DMS 273 treated with DMSO at 0.1 percent for 48 hours (cell line): Measurements from ENCODE around the gene BPIFA2.
"Not testable (repeated sequence)": the region's sequence is repeated elsewhere in the genome, so short reads cannot be mapped to it uniquely, and the experiment has no call there.

ENCODE experiments used
- DNase-seq: peaks from one replicate; lab custom pipeline; 2025; lab: John Stamatoyannopoulos, UW

The BPIFA2 gene

GRCh38 chr20:33167859-33168258 is at the start of gene BPIFA2:
BPIFA2 (plus strand) TSS chr20:33168159; CDS start chr20:33169146, 987 bp downstream.
- no peak for DNase-seq

GRCh38 chr20:33119725-33120720 is 47.9 kb upstream of the BPIFA2 start:
- DNase-seq, result no peak

DNA sequence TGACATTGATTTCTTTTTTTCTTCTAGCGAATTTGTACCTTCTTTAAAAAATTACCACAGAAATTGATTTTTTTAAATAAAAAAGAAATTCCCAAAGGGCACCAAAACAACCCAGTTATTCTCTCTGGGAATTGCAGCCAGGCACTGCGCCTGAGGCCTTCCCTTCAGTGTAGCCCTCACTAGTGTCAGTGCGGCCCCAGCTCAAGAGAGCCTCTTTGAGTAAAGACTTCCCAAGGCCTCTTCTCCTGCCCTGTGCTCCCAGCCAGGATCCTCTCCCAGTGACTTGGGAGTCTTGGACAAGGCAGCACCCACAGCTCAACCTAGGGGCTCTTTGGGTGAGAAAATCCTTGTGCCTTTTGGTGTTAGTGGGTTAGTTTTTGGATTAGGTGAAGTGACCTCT is 47.0 kb upstream of the BPIFA2 start:
- no peak for DNase-seq

GRCh38 chr20:33122297-33122696 is 45.7 kb upstream of the BPIFA2 start:
- not testable (repeated sequence) for DNase-seq

GRCh38 chr20:33124261-33124660 is 43.7 kb upstream of the BPIFA2 start:
- DNase-seq, result no peak

- DNase-seq, result no peak
Measured at GRCh38 chr20:33124994-33125393, 43.0 kb upstream of the BPIFA2 start.

- no peak for DNase-seq
Measured at GRCh38 chr20:33125983-33126382, 42.0 kb upstream of the BPIFA2 start.

GRCh38 chr20:33127422-33128097 is 40.4 kb upstream of the BPIFA2 start:
- DNase-seq, result no peak

- no peak for DNase-seq
Measured at GRCh38 chr20:33130568-33131061, 37.3 kb upstream of the BPIFA2 start.

GRCh38 chr20:33131949-33132473 is 35.9 kb upstream of the BPIFA2 start:
- DNase-seq, result no peak

DNA sequence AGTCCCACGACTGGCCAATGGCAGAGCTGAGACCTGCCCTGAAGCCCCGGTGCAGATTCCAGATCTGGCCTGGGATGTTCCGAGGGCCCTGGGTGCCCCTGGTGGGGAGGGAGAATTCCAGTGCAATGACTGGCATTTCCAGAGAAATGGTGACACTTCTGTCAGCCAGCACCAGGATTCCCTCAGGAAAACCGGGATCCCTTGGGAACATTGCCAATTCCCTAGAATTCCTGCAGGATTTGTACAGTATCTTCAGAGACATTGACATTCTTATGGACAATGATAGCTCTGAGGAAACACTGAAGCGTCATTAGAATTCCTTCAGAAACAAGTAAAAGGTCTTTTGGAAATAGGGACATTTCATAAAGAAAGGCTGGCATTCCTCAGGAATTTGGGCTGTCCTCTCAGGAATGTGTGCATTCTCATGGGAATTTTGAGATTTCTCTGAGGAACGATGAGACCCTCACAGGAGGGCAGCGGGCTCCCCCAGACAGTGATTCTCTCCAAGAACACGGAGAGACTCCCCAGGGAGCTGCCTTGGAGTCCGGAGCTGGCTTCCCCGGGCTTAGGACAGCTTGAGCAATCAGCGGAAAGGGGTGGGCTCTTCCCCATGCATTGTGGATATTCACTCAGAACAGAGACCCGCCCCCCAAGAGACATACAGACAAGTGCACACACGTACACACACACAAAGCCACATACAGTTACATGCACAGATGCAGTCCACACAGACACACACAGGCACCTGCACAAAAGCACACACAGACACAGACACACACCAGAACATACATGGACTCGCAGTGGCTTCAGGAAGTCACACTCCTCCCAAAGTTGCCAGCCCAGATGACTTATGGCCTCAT is 35.2 kb upstream of the BPIFA2 start:
- DNase-seq, result no peak

- no peak for DNase-seq
Measured at GRCh38 chr20:33133373-33133941, 34.5 kb upstream of the BPIFA2 start.

DNA sequence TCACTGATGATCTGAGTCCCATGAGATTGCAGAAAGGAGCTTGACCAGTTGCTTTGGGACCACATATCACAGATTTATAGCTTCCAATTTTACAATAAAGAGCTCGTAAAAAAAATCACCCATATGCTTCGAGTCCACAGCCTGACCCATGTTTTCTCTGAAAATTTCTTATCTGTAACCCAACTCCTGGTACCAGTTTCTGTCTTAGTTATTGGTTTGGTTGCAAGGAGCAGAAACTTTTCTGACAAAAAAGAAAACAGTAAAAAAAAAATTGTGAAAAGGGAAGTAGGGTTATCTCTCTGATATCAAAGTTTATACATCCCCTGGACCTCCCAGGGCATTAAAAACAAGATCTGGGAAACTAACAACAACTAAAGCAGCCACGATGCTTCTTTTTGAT is 30.8 kb upstream of the BPIFA2 start:
- DNase-seq, result no peak

- no peak for DNase-seq
Measured at GRCh38 chr20:33139467-33139866, 28.5 kb upstream of the BPIFA2 start.

GRCh38 chr20:33145521-33145920 is 22.4 kb upstream of the BPIFA2 start:
- no peak for DNase-seq

DNA sequence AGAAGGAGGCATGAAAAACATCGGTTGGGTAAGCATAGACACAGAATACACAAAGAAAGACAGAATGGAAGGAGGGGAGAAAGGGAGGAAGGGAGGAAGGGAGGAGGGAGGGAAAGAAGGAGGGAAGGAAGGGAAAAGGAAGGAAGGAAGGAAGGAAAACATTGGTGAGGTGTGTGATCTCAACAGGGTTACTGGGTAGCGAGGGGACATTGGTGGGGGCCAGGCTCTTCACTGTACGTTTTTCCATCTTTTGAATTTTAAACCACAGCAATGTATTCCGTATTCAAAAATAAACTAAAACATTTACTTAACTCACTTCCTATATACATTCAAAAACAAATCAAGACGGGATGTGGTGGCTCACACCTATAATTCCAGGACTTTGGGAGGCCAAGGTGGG is 20.7 kb upstream of the BPIFA2 start:
- DNase-seq, result no peak

DNA sequence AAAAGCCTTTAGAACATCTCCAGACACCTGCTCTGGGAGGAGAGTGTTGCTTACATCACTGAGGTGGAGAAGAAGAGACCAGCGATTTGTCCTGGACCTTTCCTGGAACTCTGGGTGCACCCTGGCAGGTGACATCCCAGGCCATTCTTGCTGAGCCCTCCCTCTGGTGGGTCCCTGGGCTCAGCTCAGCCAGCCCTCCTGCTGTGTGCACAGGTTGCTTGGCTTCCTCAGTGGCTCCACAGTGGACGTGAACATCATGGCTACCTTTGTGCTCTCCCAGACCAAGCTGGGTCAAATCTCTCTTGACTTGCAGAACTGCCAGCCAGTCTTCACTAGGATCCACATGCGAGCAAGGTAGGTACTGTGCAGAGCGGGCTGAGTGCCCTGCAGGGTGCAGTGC is 19.9 kb upstream of the BPIFA2 start:
- no peak for DNase-seq

- DNase-seq, result no peak
Measured at GRCh38 chr20:33154252-33154651, 13.7 kb upstream of the BPIFA2 start.

- no peak for DNase-seq
Measured at GRCh38 chr20:33158637-33159385, 9.1 kb upstream of the BPIFA2 start.

DNA sequence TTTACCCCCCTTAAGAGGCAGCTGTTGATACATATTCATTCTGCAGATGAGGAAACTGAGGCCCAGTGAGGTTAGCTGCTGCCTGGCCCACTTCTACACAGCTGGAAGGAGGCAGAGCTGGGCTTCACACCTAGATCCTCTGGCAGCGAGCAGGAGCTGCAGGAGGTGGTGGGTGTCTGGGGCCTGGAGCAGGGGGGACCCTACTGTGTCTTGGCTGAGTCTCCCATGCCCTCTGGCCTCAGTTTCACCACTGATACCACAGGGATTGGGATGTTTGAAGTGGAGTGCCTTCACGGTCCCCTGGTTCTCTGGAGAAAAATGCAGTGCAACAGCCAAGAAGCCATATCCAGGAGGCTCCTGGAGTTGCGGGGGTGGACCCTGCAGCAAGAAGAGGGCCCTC is 8.2 kb upstream of the BPIFA2 start:
- DNase-seq, result no peak

- DNase-seq, result no peak
Measured at GRCh38 chr20:33160681-33161080, 7.3 kb upstream of the BPIFA2 start.
